ENCODE results near the gene RCVRN.

Gene RCVRN

DNA sequence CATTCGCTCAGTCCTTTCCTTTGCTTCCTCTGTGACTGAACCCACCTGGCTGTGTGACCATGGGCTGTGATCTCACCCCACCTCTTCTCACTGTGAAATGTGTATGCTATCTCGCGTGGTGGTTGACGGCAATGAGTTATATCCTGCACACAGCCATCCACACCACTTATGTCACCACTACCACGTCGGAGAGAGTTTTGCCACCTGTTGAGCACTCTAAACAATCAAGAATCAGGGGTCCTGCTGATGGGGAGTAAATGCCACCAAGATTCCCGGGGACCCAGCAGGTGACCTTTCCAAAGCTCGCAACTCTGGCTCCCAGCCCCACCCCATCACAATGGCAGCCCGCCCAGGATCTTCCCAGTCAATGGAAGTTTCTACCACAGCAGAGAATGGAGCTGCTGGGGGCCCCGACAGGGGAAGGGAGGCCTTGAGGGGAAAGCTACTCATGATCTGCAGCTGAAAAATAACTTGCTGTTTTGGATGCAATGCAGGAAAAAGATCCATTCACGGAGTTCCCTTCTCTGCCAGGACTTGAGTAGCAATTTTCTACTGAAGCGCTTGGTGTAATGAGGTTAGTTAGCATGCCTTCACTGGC lies 26.2 kb upstream of the RCVRN start:
- Histone ChIP-seq H3K9me3 (ENCODE audit: insufficient read depth, low read depth, low read length) (no peaks in the 10 kb centered on the region), H3K36me3 (ENCODE audit: insufficient read depth, low read length) (peaks cover 35% of the 10 kb centered on the region; the same call in 1 of the 2 replicates), H2AFZ (ENCODE audit: low read length) (no peak overlapping the region), H3K4me2 (ENCODE audit: low read depth, low read length, poor library complexity, severe bottlenecking) (no peak overlapping the region), H3K79me2 (ENCODE audit: insufficient read depth, low read length) (no peaks in the 10 kb centered on the region), H3K9me2 (replicated peaks; ENCODE audit: low read depth, low read length) (no peaks in the 10 kb centered on the region), H4K20me1 (ENCODE audit: insufficient read depth, low read length, poor library complexity, severe bottlenecking) (no peaks in the 10 kb centered on the region), H3K4me1 (ENCODE audit: insufficient read depth, low read length, poor library complexity, severe bottlenecking) (no peaks in the 10 kb centered on the region), H3K9ac (ENCODE audit: low read depth, low read length, poor library complexity, severe bottlenecking) (no peak overlapping the region), H3F3A (ENCODE audit: low read depth) (no peaks in the 10 kb centered on the region), H3K4me3 (ENCODE audit: low read length, poor library complexity, severe bottlenecking) (no peak overlapping the region), H3K27me3 (ENCODE audit: insufficient read depth, low read length, poor library complexity, severe bottlenecking) (no peaks in the 10 kb centered on the region)
- TF ChIP-seq CTCF (conservative IDR thresholded peaks at IDR 0.05; ENCODE audit: low read length) (no peak), EZH2phosphoT487 (IDR thresholded peaks at IDR 0.05; ENCODE audit: borderline replicate concordance) (no peak)

DNA sequence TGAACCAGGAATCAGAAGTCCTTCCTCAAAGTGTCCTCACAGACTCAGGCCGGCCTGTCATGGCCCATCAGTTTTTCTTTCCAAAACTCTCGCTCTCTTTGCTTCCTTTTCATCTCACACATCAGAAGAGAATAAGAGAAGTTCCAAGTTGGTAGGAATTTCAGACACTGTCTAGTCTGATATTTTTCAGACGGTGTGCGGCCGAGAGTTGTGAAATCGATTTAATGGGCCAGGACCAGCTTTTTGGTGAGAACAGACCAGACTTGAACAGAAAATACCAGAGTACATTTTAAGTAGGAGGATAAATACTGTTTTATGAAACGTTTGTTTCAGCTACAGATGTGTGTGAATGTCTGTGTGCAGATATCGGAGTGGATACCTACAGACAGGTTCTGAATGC lies 24.8 kb upstream of the RCVRN start:
- Histone ChIP-seq H3K36me3 (ENCODE audit: insufficient read depth, low read length) (peaks cover 42% of the 10 kb centered on the region; the same call in 1 of the 2 replicates), H4K20me1 (ENCODE audit: insufficient read depth, low read length, poor library complexity, severe bottlenecking) (no peaks in the 10 kb centered on the region), H3K4me1 (ENCODE audit: insufficient read depth, low read length, poor library complexity, severe bottlenecking) (no peaks in the 10 kb centered on the region), H2AFZ (ENCODE audit: low read length) (no peak overlapping the region), H3K4me3 (ENCODE audit: low read length, poor library complexity, severe bottlenecking) (no peak overlapping the region), H3K9ac (ENCODE audit: low read depth, low read length, poor library complexity, severe bottlenecking) (no peak overlapping the region), H3K9me2 (replicated peaks; ENCODE audit: low read depth, low read length) (no peaks in the 10 kb centered on the region), H3F3A (ENCODE audit: low read depth) (no peaks in the 10 kb centered on the region), H3K79me2 (ENCODE audit: insufficient read depth, low read length) (no peaks in the 10 kb centered on the region), H3K4me2 (ENCODE audit: low read depth, low read length, poor library complexity, severe bottlenecking) (no peak overlapping the region), H3K27me3 (ENCODE audit: insufficient read depth, low read length, poor library complexity, severe bottlenecking) (no peaks in the 10 kb centered on the region), H3K9me3 (ENCODE audit: insufficient read depth, low read depth, low read length) (no peaks in the 10 kb centered on the region)
- no peak for TF ChIP-seq CTCF (conservative IDR thresholded peaks at IDR 0.05; ENCODE audit: low read length)
- no peak for TF ChIP-seq EZH2phosphoT487 (IDR thresholded peaks at IDR 0.05; ENCODE audit: borderline replicate concordance)

DNA sequence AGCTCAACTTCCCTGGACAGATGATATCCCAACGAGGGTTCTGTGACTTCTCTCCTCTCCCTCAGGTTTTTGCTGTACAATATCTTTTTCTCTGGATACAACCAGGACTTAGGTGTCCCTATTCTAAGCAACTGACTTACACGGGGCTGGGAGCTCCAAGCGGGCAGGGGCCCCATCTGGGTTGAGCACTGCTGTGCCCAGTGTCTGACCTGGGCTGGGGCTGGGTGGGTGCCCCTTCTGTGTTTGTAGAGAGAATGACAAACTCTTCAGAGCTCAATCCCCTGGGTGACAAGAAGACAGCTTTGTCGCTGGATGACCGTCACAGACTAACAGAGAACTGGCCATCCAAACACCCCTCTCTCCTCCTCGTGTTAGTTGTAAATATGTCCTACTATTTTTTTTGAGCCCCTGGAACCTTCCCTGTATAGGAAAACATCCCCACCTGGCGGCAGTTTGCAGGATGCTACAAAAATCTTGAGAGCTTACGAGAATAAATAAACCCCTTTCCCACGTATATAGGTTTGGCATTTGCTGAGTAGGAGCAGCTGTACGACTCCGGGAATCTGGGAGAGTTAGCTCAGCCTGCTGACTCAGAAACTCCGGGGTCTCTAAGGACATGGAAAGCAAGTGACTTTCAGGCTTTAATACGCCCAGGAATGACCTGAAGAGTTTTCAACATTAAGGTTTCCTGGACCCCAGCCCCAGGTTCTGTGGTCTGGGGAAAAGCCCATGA lies 23.7 kb upstream of the RCVRN start:
- H3K27me3 ChIP-seq (ENCODE audit: insufficient read depth, low read length, poor library complexity, severe bottlenecking), result no peaks in the 10 kb centered on the region
- TF ChIP-seq CTCF (conservative IDR thresholded peaks at IDR 0.05; ENCODE audit: low read length), result no peak
- TF ChIP-seq EZH2phosphoT487 (IDR thresholded peaks at IDR 0.05; ENCODE audit: borderline replicate concordance), result no peak
- H3K4me1 ChIP-seq (ENCODE audit: insufficient read depth, low read length, poor library complexity, severe bottlenecking), result no peaks in the 10 kb centered on the region
- peaks cover 34% of the 10 kb centered on the region; the same call in 1 of the 2 replicates for H3K36me3 ChIP-seq (ENCODE audit: insufficient read depth, low read length)
- no peaks in the 10 kb centered on the region for H4K20me1 ChIP-seq (ENCODE audit: insufficient read depth, low read length, poor library complexity, severe bottlenecking)
- H3K9me2 ChIP-seq (replicated peaks; ENCODE audit: low read depth, low read length), result no peaks in the 10 kb centered on the region
- H3K4me3 ChIP-seq (ENCODE audit: low read length, poor library complexity, severe bottlenecking), result no peak overlapping the region
- no peak overlapping the region for H3K9ac ChIP-seq (ENCODE audit: low read depth, low read length, poor library complexity, severe bottlenecking)
- no peak overlapping the region for H3K4me2 ChIP-seq (ENCODE audit: low read depth, low read length, poor library complexity, severe bottlenecking)
- no peaks in the 10 kb centered on the region for H3K79me2 ChIP-seq (ENCODE audit: insufficient read depth, low read length)
- no peaks in the 10 kb centered on the region for H3K9me3 ChIP-seq (ENCODE audit: insufficient read depth, low read depth, low read length)
- H2AFZ ChIP-seq (ENCODE audit: low read length), result no peak overlapping the region
- H3F3A ChIP-seq (ENCODE audit: low read depth), result no peaks in the 10 kb centered on the region

Data from Loucy (cell line).